Neuronal stem cell (in vitro differentiated cells): Measurements from ENCODE around the gene GPATCH2.

ENCODE experiments used
- DNase-seq: peaks from one replicate; pipeline ENCODE4 v3.0.0-alpha.2; 2013; ENCODE audit warnings: low spot score
- H2AFZ ChIP-seq: one replicate; pipeline ENCODE4 v1.6.1; 2013; ENCODE audit warnings: mild to moderate bottlenecking, low read length, inconsistent platforms
- H2AK5ac ChIP-seq: 2 replicates; pipeline ENCODE4 v1.6.1; 2013; ENCODE audit warnings: low read depth, mild to moderate bottlenecking, inconsistent platforms, low read length, moderate library complexity, mixed read lengths
- H2BK120ac ChIP-seq: 2 replicates; pipeline ENCODE4 v1.6.1; 2013; ENCODE audit warnings: low read depth, mild to moderate bottlenecking, inconsistent platforms, low read length, moderate library complexity, mixed read lengths
- H2BK12ac ChIP-seq: one replicate; pipeline ENCODE4 v1.6.1; 2013; ENCODE audit warnings: low read length, inconsistent platforms
- H2BK15ac ChIP-seq: 2 replicates; pipeline ENCODE4 v1.6.1; 2013; ENCODE audit warnings: mild to moderate bottlenecking, low read length, inconsistent platforms, mixed read lengths
- H2BK5ac ChIP-seq: one replicate; pipeline ENCODE4 v1.6.1; 2013; ENCODE audit warnings: inconsistent platforms, mild to moderate bottlenecking, low read length, moderate library complexity
- H3K14ac ChIP-seq: one replicate; pipeline ENCODE4 v1.6.1; 2013; ENCODE audit warnings: low read length, inconsistent platforms
- H3K18ac ChIP-seq: 2 replicates; pipeline ENCODE4 v1.6.1; 2013; ENCODE audit warnings: low read length, inconsistent platforms
- H3K23ac ChIP-seq: 2 replicates; pipeline ENCODE4 v1.6.1; 2013; ENCODE audit warnings: low read depth, mild to moderate bottlenecking, mixed read lengths, low read length, inconsistent platforms; ENCODE audit not compliant: poor library complexity
- H3K27ac ChIP-seq: replicated peaks from 3 replicates; pipeline ENCODE4 v1.5.1; 2013; ENCODE audit warnings: low read length, inconsistent platforms
- H3K27me3 ChIP-seq, 3 experiments: 2 replicates each; pipeline ENCODE4 v1.6.1; 2013; ENCODE audit warnings: low read length in 3 of 3, mild to moderate bottlenecking in 2 of 3, inconsistent platforms in 1 of 3, low read depth in 1 of 3, mixed read lengths in 1 of 3, moderate library complexity in 1 of 3; ENCODE audit not compliant: control insufficient read depth in 3 of 3, insufficient read depth in 3 of 3
- H3K36me3 ChIP-seq, 2 donors: replicated peaks in 1 of 2; 2 replicates each; pipeline ENCODE4 v1.6.1; 2013; ENCODE audit warnings: low read length in 2 of 2; ENCODE audit not compliant: control insufficient read depth in 2 of 2, insufficient read depth in 2 of 2
- H3K4ac ChIP-seq: 2 replicates; pipeline ENCODE4 v1.6.1; 2013; ENCODE audit warnings: inconsistent platforms, mild to moderate bottlenecking, low read length, moderate library complexity
- H3K4me1 ChIP-seq, 2 donors: 1 replicate in 1 of 2; 2 replicates in 1 of 2; pipeline ENCODE4 v1.6.1; 2013; ENCODE audit warnings: low read length in 2 of 2, low read depth in 1 of 2; ENCODE audit not compliant: control insufficient read depth in 2 of 2, insufficient read depth in 1 of 2
- H3K4me2 ChIP-seq: one replicate; pipeline ENCODE4 v1.6.1; 2013; ENCODE audit warnings: mild to moderate bottlenecking, low read length, inconsistent platforms; ENCODE audit not compliant: insufficient read depth, poor library complexity, severe bottlenecking
- H3K4me3 ChIP-seq, 2 donors: 2 replicates each; pipeline ENCODE4 v1.5.1; 2013; ENCODE audit warnings: low read length in 2 of 2, mild to moderate bottlenecking in 2 of 2, inconsistent platforms in 1 of 2, moderate library complexity in 1 of 2
- H3K79me1 ChIP-seq: one replicate; pipeline ENCODE4 v1.6.1; 2013; ENCODE audit warnings: low read depth, mild to moderate bottlenecking, inconsistent platforms, low read length, moderate library complexity
- H3K9ac ChIP-seq: one replicate; pipeline ENCODE4 v1.6.1; 2013; ENCODE audit warnings: mild to moderate bottlenecking, low read depth, low read length, inconsistent platforms; ENCODE audit not compliant: poor library complexity
- H3K9me3 ChIP-seq, 2 donors: replicated peaks in 1 of 2; 2 replicates each; pipeline versions ENCODE3 to v1.6.1; 2013; ENCODE audit warnings: low read length in 2 of 2, mild to moderate bottlenecking in 2 of 2, inconsistent platforms in 1 of 2, low read depth in 1 of 2, mixed read lengths in 1 of 2, moderate library complexity in 1 of 2; ENCODE audit not compliant: control insufficient read depth in 2 of 2, insufficient read depth in 1 of 2
- H4K8ac ChIP-seq: one replicate; pipeline ENCODE4 v1.6.1; 2013; ENCODE audit warnings: low read depth, mild to moderate bottlenecking, inconsistent platforms, low read length, moderate library complexity
- H4K91ac ChIP-seq: one replicate; pipeline ENCODE4 v1.6.1; 2013; ENCODE audit warnings: low read length, low read depth, mild to moderate bottlenecking, inconsistent platforms; ENCODE audit not compliant: poor library complexity
- WGBS, 2 donors: extraction: QIAGEN DNeasy Blood & Tissue Kit; methylation state at CpG; one replicate each; pipeline ENCODE4 v1.1.7; 2013; ENCODE audit warnings: missing lambda C conversion rate in 2 of 2, mixed read lengths in 1 of 2; ENCODE audit not compliant: insufficient read length in 2 of 2, insufficient replicate concordance in 1 of 2; ENCODE audit errors: extremely low coverage in 2 of 2; 5-methylcytosine and 5-hydroxymethylcytosine counted together

The GPATCH2 gene

GRCh38 chr1:217521317-217521716 lies 109.6 kb downstream of the GPATCH2 start:
- Histone ChIP-seq H4K8ac (no peak overlapping the region), H2AFZ (no peak overlapping the region), H3K4me1 (no peaks in the 10 kb centered on the region), H3K14ac (no peak overlapping the region), H2BK120ac (no peak overlapping the region), H3K27ac (no peak overlapping the region), H3K79me1 (no peaks in the 10 kb centered on the region), H4K91ac (no peak overlapping the region), H3K23ac (no peak overlapping the region), H2BK15ac (no peak overlapping the region), H3K9me3 (no peaks in the 10 kb centered on the region), H3K4ac (no peak overlapping the region), H3K27me3 (no peaks in the 10 kb centered on the region), H3K4me3 (no peak overlapping the region), H3K18ac (no peak overlapping the region), H3K4me2 (no peak overlapping the region), H2BK12ac (no peak overlapping the region), H2BK5ac (no peak overlapping the region), H3K36me3 (no peaks in the 10 kb centered on the region), H2AK5ac (no peak overlapping the region), H3K9ac (no peak overlapping the region)
- no CpG with 5 or more reads among the region's 4 CpGs for WGBS, 2 donors
- no peak for DNase-seq

- no peaks in the 10 kb centered on the region for H3K79me1 ChIP-seq
- no peak overlapping the region for H3K18ac ChIP-seq
- H3K4ac ChIP-seq = no peak overlapping the region
- DNase-seq = no peak
- no peak overlapping the region for H2BK15ac ChIP-seq
- H2BK12ac ChIP-seq = no peak overlapping the region
- H4K8ac ChIP-seq = no peak overlapping the region
- no peaks in the 10 kb centered on the region for H3K9me3 ChIP-seq
- H3K27me3 ChIP-seq = no peaks in the 10 kb centered on the region
- no peak overlapping the region for H3K23ac ChIP-seq
- no peak overlapping the region for H4K91ac ChIP-seq
- peaks cover 0 to 3% of the 10 kb centered on the region in 2 donors for H3K36me3 ChIP-seq
- H3K14ac ChIP-seq = no peak overlapping the region
- H2AFZ ChIP-seq = no peak overlapping the region
- H3K4me3 ChIP-seq = no peak overlapping the region
- no peak overlapping the region for H2BK120ac ChIP-seq
- H3K4me2 ChIP-seq = no peak overlapping the region
- H2AK5ac ChIP-seq = no peak overlapping the region
- H2BK5ac ChIP-seq = no peak overlapping the region
- H3K4me1 ChIP-seq = no peaks in the 10 kb centered on the region
- no peak overlapping the region for H3K27ac ChIP-seq
- no peak overlapping the region for H3K9ac ChIP-seq
- WGBS, 2 donors = no CpG with 5 or more reads among the region's 2 CpGs
These were observed 124.0 kb downstream of the GPATCH2 start for GRCh38 chr1:217506878-217507277.

GRCh38 chr1:217498209-217498608 lies 132.7 kb downstream of the GPATCH2 start:
- Histone ChIP-seq H4K91ac (no peak overlapping the region), H2BK5ac (no peak overlapping the region), H3K14ac (no peak overlapping the region), H3K4me1 (no peaks in the 10 kb centered on the region), H3K27me3 (no peaks in the 10 kb centered on the region), H3K4me3 (no peak overlapping the region), H3K18ac (no peak overlapping the region), H2BK15ac (no peak overlapping the region), H2BK12ac (no peak overlapping the region), H3K23ac (no peak overlapping the region), H3K4me2 (no peak overlapping the region), H4K8ac (no peak overlapping the region), H3K9ac (no peak overlapping the region), H3K36me3 (peaks cover 0 to 9% of the 10 kb centered on the region in 2 donors), H3K4ac (no peak overlapping the region), H3K9me3 (no peaks in the 10 kb centered on the region), H2AK5ac (no peak overlapping the region), H3K79me1 (no peaks in the 10 kb centered on the region), H2BK120ac (no peak overlapping the region), H2AFZ (no peak overlapping the region), H3K27ac (no peak overlapping the region)
- DNase-seq = no peak
- WGBS, 2 donors = no CpG with 5 or more reads among the region's 5 CpGs

- no peak for DNase-seq
- no peaks in the 10 kb centered on the region for H3K9me3 ChIP-seq
- no peaks in the 10 kb centered on the region for H3K27me3 ChIP-seq
- H2BK12ac ChIP-seq = no peak overlapping the region
- H3K36me3 ChIP-seq = peaks cover 0 to 13% of the 10 kb centered on the region in 2 donors
- no peaks in the 10 kb centered on the region for H3K4me1 ChIP-seq
- no peak overlapping the region for H3K4me3 ChIP-seq
- H2BK120ac ChIP-seq = no peak overlapping the region
- H3K23ac ChIP-seq = no peak overlapping the region
- H2AFZ ChIP-seq = no peak overlapping the region
- H2BK5ac ChIP-seq = no peak overlapping the region
- no peak overlapping the region for H3K4ac ChIP-seq
- no peak overlapping the region for H3K9ac ChIP-seq
- no peak overlapping the region for H3K4me2 ChIP-seq
- H3K79me1 ChIP-seq = no peaks in the 10 kb centered on the region
- no peak overlapping the region for H4K8ac ChIP-seq
- H2AK5ac ChIP-seq = no peak overlapping the region
- no peak overlapping the region for H3K27ac ChIP-seq
- H3K18ac ChIP-seq = no peak overlapping the region
- no peak overlapping the region for H3K14ac ChIP-seq
- H4K91ac ChIP-seq = no peak overlapping the region
- no peak overlapping the region for H2BK15ac ChIP-seq
These were observed 135.6 kb downstream of the GPATCH2 start for GRCh38 chr1:217495249-217495648.
